Endodermal cell (in vitro differentiated cells): ENCODE data around the gene NFKBIB. TPM values are rescaled to one million over a fixed set of nuclear protein-coding genes. Genes with fewer than 3 reads are reported as not detected.

ENCODE experiments used
- DNase-seq: peaks from one replicate; pipeline ENCODE4 v3.0.0-alpha.2; 2017
- H3K27ac ChIP-seq: 2 replicates; pipeline ENCODE4 v1.5.1; 2013; ENCODE audit warnings: mild to moderate bottlenecking, low read depth, low read length, moderate library complexity
- H3K27me3 ChIP-seq: 2 replicates; pipeline ENCODE4 v1.6.1; 2013; ENCODE audit warnings: mild to moderate bottlenecking, low read length, moderate library complexity; ENCODE audit not compliant: insufficient read depth, control insufficient read depth, poor library complexity, severe bottlenecking
- H3K36me3 ChIP-seq: 2 replicates; pipeline ENCODE4 v1.7.0; 2013; ENCODE audit warnings: mild to moderate bottlenecking, low read length, moderate library complexity; ENCODE audit not compliant: control insufficient read depth, insufficient read depth
- H3K4me1 ChIP-seq: one replicate; pipeline ENCODE4 v1.7.0; 2013; ENCODE audit warnings: low read length; ENCODE audit not compliant: control insufficient read depth, insufficient read depth
- H3K4me3 ChIP-seq: 2 replicates; pipeline ENCODE4 v1.5.1; 2013; ENCODE audit warnings: mild to moderate bottlenecking, low read length, moderate library complexity
- H3K9ac ChIP-seq: 2 replicates; pipeline ENCODE4 v1.6.1; 2013; ENCODE audit warnings: mild to moderate bottlenecking, low read length, moderate library complexity; ENCODE audit not compliant: poor library complexity, severe bottlenecking; ENCODE audit errors: extremely low read depth
- H3K9me3 ChIP-seq: 2 replicates; pipeline ENCODE4 v1.6.1; 2013; ENCODE audit warnings: mild to moderate bottlenecking, low read length, moderate library complexity; ENCODE audit not compliant: control insufficient read depth
- H3K27ac Mint-ChIP-seq: 2 replicates; pipeline ENCODE4 v1.8.0; 2020; ENCODE audit warnings: mixed read lengths
- H3K27me3 Mint-ChIP-seq: 2 replicates; pipeline ENCODE4 v1.8.0; 2021; ENCODE audit warnings: mild to moderate bottlenecking, mixed read lengths; ENCODE audit not compliant: insufficient read depth
- H3K36me3 Mint-ChIP-seq: 2 replicates; pipeline ENCODE4 v1.8.0; 2020; ENCODE audit warnings: low read depth, mixed read lengths
- H3K4me1 Mint-ChIP-seq: 2 replicates; pipeline ENCODE4 v1.8.0; 2020; ENCODE audit warnings: mixed read lengths
- H3K4me3 Mint-ChIP-seq: 2 replicates; pipeline ENCODE4 v1.8.0; 2020; ENCODE audit warnings: mild to moderate bottlenecking, moderate library complexity, mixed read lengths
- H3K9me3 Mint-ChIP-seq: 2 replicates; pipeline ENCODE4 v1.8.0; 2020; ENCODE audit warnings: mild to moderate bottlenecking, mixed read lengths
- CTCF ChIP-seq: fragments of 200-600 bp; sonication (generic); conservative IDR thresholded peaks from 2 replicates; pipeline ENCODE4 v1.5.0; 2021; ENCODE audit warnings: antibody characterized with exemption, mild to moderate bottlenecking
- WGBS, 2 experiments: methylation state at CpG; one replicate each; pipeline versions ENCODE4 v1.1.5 to v1.1.7; 2013; ENCODE audit warnings: missing lambda C conversion rate in 2 of 2, mixed read lengths in 1 of 2; ENCODE audit not compliant: insufficient coverage in 1 of 2, insufficient read length in 1 of 2; 5-methylcytosine and 5-hydroxymethylcytosine counted together
- total RNA-seq, 2 donors: library from RNA; stranded (reverse); fragmentation: NEBNext Ultra II Directional in 1 of 2; extraction: Animal tissue kit (Norgen Biotek cat#: 25700) in 1 of 2; gene quantifications; 2 replicates in 1 of 2; 3 replicates in 1 of 2; pipeline ENCODE4 v1.2.1, GENCODE V29; 2021

The NFKBIB gene
- total RNA-seq, 2 donors from 2014 or later, result 20.7 to 24.3 TPM

GRCh38 chr19:38945562-38946228 lies 45.9 kb downstream of the NFKBIB start:
- H3K27ac Mint-ChIP-seq, result no peak overlapping the region
- H3K9me3 Mint-ChIP-seq, result peaks cover 6% of the 10 kb centered on the region
- peaks cover 15% of the 10 kb centered on the region for H3K36me3 ChIP-seq
- no peaks in the 10 kb centered on the region for H3K9me3 ChIP-seq
- TF ChIP-seq CTCF, result no peak
- no peaks in the 10 kb centered on the region for H3K4me1 Mint-ChIP-seq
- no peaks in the 10 kb centered on the region for H3K4me1 ChIP-seq
- H3K27me3 Mint-ChIP-seq, result peaks cover 15% of the 10 kb centered on the region
- peak; percentile 60 for DNase-seq
- no peak overlapping the region for H3K9ac ChIP-seq
- H3K27me3 ChIP-seq, result no peaks in the 10 kb centered on the region
- WGBS, 2 experiments, result 80 to 95% methylated on average over 1 to 3 of the region's 3 CpGs
- no peak overlapping the region for H3K4me3 Mint-ChIP-seq
- H3K27ac ChIP-seq, result no peak overlapping the region
- no peak overlapping the region for H3K4me3 ChIP-seq
- peaks cover 36% of the 10 kb centered on the region for H3K36me3 Mint-ChIP-seq

- Mint-ChIP-seq H3K27me3 (peaks cover 16% of the 10 kb centered on the region), H3K4me3 (no peak overlapping the region), H3K27ac (no peak overlapping the region), H3K36me3 (peaks cover 38% of the 10 kb centered on the region), H3K4me1 (no peaks in the 10 kb centered on the region), H3K9me3 (peaks cover 6% of the 10 kb centered on the region)
- no peak for DNase-seq
- no peaks in the 10 kb centered on the region for H3K9me3 ChIP-seq
- WGBS, 2 experiments, result 88 to 91% methylated on average over 11 of the region's 11 CpGs
- peaks cover 15% of the 10 kb centered on the region for H3K36me3 ChIP-seq
- TF ChIP-seq CTCF, result no peak
- H3K27ac ChIP-seq, result no peak overlapping the region
- no peak overlapping the region for H3K4me3 ChIP-seq
- H3K9ac ChIP-seq, result no peak overlapping the region
- no peaks in the 10 kb centered on the region for H3K4me1 ChIP-seq
- H3K27me3 ChIP-seq, result no peaks in the 10 kb centered on the region
These were observed 46.7 kb downstream of the NFKBIB start for GRCh38 chr19:38946229-38947010.

DNA sequence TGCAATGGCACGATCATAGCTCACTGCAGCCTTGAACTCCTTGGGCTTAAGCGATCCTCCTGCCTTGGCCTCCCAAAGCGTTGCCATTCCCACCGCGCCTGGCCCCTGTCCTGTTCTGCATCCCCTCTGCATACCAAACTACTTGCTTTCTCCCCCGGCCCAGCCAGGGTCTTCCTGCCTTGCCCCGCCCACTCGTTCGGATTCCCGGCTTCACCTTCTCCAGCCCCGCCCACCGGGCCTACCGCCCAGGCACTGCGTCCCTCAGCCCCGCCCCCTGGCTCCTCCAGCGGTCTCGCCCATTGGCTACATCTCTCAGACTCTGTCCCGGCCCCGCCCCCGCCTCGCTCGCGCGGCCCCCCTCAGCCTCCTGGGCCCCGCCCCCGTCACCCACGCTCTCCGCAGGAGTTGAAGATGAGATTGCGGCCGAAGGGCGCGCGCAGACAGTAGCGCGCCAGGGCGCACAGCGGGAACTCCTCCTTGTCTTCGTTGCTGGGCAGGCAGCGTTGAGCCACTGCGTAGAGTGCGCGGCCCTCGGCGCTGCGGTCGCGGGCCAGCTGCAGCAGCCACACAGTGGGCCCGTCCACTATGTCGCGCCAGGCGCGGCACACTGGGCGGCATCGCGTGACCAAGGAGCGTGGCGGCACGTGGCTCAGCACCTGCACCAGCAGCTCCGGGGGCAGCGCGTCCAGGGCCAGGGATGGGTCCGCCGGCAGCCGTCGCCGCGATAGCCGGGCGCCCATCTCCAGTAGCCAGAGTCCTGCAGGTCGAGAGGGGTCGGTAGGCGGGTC lies 50.0 kb downstream of the NFKBIB start:
- no peaks in the 10 kb centered on the region for H3K27me3 ChIP-seq
- WGBS, 2 experiments, result 51 to 60% methylated on average over 39 to 72 of the region's 72 CpGs
- Mint-ChIP-seq H3K4me1 (peaks cover 12% of the 10 kb centered on the region), H3K27me3 (peaks cover 25% of the 10 kb centered on the region), H3K9me3 (peaks cover 6% of the 10 kb centered on the region), H3K27ac (peak overlapping the region; percentile 21), H3K36me3 (peaks cover 37% of the 10 kb centered on the region), H3K4me3 (peak overlapping the region; percentile 57)
- DNase-seq, result peak; percentile 99
- H3K9me3 ChIP-seq, result no peaks in the 10 kb centered on the region
- peaks cover 15% of the 10 kb centered on the region for H3K36me3 ChIP-seq
- no peak overlapping the region for H3K9ac ChIP-seq
- no peak overlapping the region for H3K4me3 ChIP-seq
- TF ChIP-seq CTCF, result no peak
- H3K4me1 ChIP-seq, result no peaks in the 10 kb centered on the region
- no peak overlapping the region for H3K27ac ChIP-seq
